Tibial artery (tissue), 4 donors: ENCODE results near the gene CAMSAP1.

Experiments
- DNase-seq, 2 donors: peaks; one replicate each; pipeline ENCODE4 v3.0.0-alpha.2; 2019
- H3K27ac ChIP-seq, 2 donors: fragments of 200-600 bp; sonication (generic) in 1 of 2; 1 replicate in 1 of 2; 2 replicates in 1 of 2; pipeline ENCODE4 v1.5.1; 2018 to 2019; ENCODE audit warnings: mild to moderate bottlenecking in 1 of 2
- H3K27me3 ChIP-seq, 2 donors: fragments of 200-600 bp; sonication (generic) in 1 of 2; one replicate each; pipeline versions ENCODE4 v1.5.1 to v1.6.0; 2016 to 2019
- H3K36me3 ChIP-seq, 3 donors: fragments of 200-600 bp; sonication (generic) in 2 of 3; one replicate each; pipeline ENCODE4 v1.5.1; 2016 to 2019; ENCODE audit warnings: mild to moderate bottlenecking in 2 of 3
- H3K4me1 ChIP-seq, 4 donors: fragments of 200-600 bp; sonication (generic) in 2 of 4; 1 replicate in 3 of 4; 2 replicates in 1 of 4; pipeline ENCODE4 v1.5.1; 2016 to 2019
- H3K4me3 ChIP-seq, 2 donors: fragments of 200-600 bp; sonication (generic) in 1 of 2; 1 replicate in 1 of 2; 2 replicates in 1 of 2; pipeline ENCODE4 v1.5.1; 2018 to 2019; ENCODE audit warnings: mild to moderate bottlenecking in 2 of 2
- H3K9me3 ChIP-seq, 3 donors: fragments of 200-600 bp; sonication (generic) in 1 of 3; one replicate each; pipeline ENCODE4 v1.5.1; 2016 to 2019
- intact Hi-C: fragments of 100-400 bp; cut with DNase I; formaldehyde crosslinking; loops from one replicate; pipeline ENCODE4 v1.15.0; 2023; ENCODE audit warnings: low total_unique reads
- TF ChIP-seq, protein P1 (sequence below), 2 experiments: fragments of 200-600 bp in 1 of 2; fragments of 450-650 bp in 1 of 2; IDR thresholded peaks; one replicate each; pipeline ENCODE4 v1.5.1; 2017 to 2019; ENCODE audit warnings: antibody characterized with exemption in 2 of 2, mild to moderate bottlenecking in 1 of 2, moderate library complexity in 1 of 2

The CAMSAP1 gene

DNA sequence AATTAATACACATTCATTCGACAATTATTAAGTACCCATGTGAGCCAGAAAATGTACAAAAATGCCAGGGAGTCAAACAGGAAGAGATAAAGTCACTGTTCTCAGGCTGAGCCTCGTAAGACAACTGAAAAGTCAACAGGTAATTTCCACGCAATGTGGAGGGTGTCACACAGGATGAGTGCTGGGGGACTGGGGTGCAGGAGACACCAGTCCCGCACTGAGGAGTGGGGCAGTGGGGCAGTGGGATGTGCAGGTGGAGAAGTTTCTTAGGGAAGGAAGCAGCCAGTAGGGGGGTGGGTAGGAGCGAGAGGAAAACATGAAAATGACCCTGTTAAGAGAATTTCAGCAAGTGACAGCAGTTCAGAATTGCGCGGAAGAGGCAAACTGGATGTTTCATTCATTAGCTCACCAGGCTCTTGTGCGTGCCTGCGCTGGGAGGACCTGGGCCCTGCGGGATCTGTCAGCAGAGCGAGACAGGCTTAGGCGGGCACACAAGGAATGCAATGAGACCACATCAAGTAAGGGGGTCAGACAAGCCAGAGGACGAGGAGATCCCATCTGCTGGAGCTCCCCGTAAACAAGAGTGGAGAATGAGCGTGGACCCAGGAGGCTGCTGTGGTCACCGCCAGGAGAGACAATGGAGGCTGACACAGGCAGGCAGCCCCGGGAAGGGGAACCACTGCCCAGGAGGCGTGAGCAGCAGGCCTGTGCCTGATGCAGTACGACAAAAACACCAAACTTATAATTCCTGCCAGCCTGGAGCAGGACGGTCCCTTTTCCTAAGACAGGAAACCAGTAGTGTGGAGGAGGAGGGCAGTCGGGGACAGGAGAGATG, 21.0 kb downstream of the CAMSAP1 start:
- H3K4me1 ChIP-seq = peaks cover 0 to 56% (median 31%) of the 10 kb centered on the region in 4 donors
- no peak overlapping the region for H3K27ac ChIP-seq

DNA sequence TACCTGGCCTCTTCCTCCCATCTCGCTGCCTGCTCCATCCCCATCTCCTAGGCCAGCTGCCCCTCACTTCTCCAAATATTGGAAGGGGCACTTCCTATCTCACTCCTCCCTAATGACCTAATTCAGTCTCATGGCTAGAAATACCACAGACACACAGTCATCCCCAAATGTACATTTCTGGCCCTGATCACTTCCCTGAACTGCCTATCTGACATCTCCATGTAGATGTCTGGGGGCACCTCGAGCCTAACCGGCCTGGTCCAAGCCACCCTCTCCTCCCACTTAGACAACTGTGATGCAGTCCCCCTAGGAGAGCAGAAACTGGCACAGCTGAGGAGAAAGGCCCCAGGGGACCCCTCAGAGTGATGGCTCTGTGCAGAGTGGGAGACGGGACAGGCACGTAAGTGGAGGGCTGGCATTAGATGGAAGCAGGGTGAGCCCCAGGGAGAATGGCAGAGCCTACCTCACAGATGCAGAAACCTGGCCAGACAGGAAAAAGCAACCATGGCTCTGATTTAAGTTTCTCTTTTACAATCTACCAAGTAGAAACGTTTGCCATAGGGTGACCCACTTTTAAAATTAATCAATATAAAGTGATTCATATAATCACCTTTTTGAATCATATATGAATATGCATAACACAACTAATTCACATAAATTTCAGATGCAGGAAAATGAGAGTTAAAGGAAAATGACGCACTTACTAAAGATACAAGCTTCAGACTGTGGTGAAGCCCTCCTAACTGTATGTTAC, 22.1 kb downstream of the CAMSAP1 start:
- DNase-seq = no peak
- intact Hi-C loops = no loop called here
- Histone ChIP-seq H3K9me3 (no peaks in the 10 kb centered on the region), H3K36me3 (peaks cover 0 to 24% (median 11%) of the 10 kb centered on the region in 3 donors), H3K4me3 (no peak overlapping the region), H3K4me1 (peaks cover 0 to 45% (median 28%) of the 10 kb centered on the region in 4 donors), H3K27ac (no peak overlapping the region), H3K27me3 (no peaks in the 10 kb centered on the region)
- TF ChIP-seq, protein P1, sequence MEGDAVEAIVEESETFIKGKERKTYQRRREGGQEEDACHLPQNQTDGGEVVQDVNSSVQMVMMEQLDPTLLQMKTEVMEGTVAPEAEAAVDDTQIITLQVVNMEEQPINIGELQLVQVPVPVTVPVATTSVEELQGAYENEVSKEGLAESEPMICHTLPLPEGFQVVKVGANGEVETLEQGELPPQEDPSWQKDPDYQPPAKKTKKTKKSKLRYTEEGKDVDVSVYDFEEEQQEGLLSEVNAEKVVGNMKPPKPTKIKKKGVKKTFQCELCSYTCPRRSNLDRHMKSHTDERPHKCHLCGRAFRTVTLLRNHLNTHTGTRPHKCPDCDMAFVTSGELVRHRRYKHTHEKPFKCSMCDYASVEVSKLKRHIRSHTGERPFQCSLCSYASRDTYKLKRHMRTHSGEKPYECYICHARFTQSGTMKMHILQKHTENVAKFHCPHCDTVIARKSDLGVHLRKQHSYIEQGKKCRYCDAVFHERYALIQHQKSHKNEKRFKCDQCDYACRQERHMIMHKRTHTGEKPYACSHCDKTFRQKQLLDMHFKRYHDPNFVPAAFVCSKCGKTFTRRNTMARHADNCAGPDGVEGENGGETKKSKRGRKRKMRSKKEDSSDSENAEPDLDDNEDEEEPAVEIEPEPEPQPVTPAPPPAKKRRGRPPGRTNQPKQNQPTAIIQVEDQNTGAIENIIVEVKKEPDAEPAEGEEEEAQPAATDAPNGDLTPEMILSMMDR (IDR thresholded peaks at IDR 0.05) = no peak

More for the DNA sequence above, 21.0 kb downstream of the CAMSAP1 start:
- no peaks in the 10 kb centered on the region for H3K27me3 ChIP-seq
- H3K4me3 ChIP-seq = no peak overlapping the region
- TF ChIP-seq, protein P1 (IDR thresholded peaks at IDR 0.05) = no peak
- intact Hi-C loops = no loop called here
- no peak for DNase-seq
- H3K36me3 ChIP-seq = peaks cover 0 to 14% (median under 1%) of the 10 kb centered on the region in 3 donors
- H3K9me3 ChIP-seq = no peaks in the 10 kb centered on the region

DNA sequence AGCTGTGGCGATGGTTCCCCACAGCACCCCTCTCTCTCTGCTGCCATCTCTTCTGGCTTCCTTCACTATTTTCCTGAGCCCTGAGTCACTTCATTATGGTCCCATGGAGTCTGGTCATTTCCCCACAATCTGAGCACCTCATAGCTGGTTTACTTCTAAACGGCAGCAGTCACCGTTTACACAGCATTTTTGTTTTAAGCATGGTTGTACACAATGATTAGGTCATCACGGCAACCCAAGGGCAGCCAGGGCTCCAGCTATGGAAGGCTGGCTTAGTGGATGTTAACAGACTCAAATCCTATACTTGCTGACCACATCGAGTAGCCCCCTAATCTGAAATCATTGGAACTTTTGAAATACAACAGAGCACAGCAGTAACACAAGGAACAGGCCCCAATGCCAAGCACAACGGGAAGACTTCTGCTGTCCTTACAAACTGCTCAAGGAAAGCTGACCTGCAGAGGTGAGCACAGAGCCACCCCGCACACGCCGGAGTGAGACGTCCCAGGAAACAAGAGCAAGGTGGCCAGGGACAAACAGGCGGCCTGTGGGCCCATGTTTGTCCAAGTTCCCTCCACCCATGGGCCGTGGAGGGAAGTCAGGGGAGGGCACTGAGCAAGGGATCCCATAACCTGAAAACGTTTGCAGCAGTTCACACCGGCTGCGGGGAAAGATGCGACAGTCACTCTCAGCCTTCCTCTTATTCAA, 22.9 kb downstream of the CAMSAP1 start:
- TF ChIP-seq, protein P1 (IDR thresholded peaks at IDR 0.05) = no peak
- Histone ChIP-seq H3K4me1 (peaks cover 0 to 39% (median 25%) of the 10 kb centered on the region in 4 donors), H3K9me3 (no peaks in the 10 kb centered on the region)

DNA sequence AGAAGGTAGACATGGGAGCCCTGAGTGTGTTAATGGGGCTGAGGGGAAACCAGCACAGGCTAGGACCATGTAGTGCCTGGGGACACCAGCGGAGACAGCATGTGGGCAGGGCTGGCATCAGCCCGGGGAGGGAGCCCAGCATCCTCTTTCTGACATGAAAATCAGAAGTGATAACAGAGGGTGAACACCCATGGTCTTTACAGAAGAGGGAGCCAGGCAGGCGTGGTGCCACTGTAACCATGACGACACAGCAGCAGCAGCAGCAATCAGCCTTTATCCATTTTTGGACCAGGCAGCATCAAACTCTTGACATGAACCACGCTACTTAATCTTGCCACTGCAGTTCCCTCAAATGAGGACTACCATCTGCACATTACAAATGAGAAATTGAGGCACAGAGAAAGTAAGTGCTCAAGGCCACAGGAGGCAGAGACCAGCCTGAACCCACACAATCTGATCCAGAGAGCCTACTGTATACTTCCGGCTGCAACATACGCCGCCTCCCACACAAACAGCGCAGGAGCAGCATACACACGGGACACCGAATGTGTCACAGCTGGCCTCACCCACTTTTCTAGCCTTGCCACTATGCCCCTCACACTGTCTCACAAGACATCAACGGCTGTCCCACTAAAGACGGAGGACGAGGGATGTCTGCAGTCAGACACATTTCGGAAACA, 23.8 kb downstream of the CAMSAP1 start:
- peaks cover 0 to 25% (median 13%) of the 10 kb centered on the region in 3 donors for H3K36me3 ChIP-seq
- no peaks in the 10 kb centered on the region for H3K9me3 ChIP-seq
- DNase-seq = no peak
- peaks cover 0 to 43% (median 30%) of the 10 kb centered on the region in 4 donors for H3K4me1 ChIP-seq
- intact Hi-C loops = no loop called here
- H3K27me3 ChIP-seq = no peaks in the 10 kb centered on the region
- TF ChIP-seq, protein P1 (IDR thresholded peaks at IDR 0.05) = no peak
- no peak overlapping the region for H3K4me3 ChIP-seq
- H3K27ac ChIP-seq = no peak overlapping the region

More for the DNA sequence above, 22.9 kb downstream of the CAMSAP1 start:
- no peak for DNase-seq
- intact Hi-C loops = no loop called here
- no peak overlapping the region for H3K27ac ChIP-seq
- no peaks in the 10 kb centered on the region for H3K27me3 ChIP-seq
- peaks cover 0 to 25% (median 13%) of the 10 kb centered on the region in 3 donors for H3K36me3 ChIP-seq
- no peak overlapping the region for H3K4me3 ChIP-seq

DNA sequence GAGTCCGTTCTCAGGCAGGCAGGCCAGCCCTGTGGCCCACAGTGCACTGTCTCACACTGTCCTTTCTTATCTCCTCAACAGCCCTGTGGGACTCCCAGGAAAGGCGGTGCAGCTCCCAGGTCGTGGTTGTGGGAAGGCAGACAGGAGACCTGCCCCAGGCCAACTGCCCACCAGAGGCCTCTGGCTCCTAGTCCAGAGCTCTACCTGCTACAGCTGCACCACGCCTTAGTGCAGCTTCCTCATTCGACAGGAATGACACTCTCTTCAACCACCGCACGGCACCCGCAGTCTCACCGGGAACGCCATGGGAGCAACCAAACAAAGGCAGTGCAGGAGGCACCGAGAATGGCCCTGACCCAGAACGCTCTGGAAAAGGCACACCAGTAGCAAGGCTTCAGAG, 25.3 kb downstream of the CAMSAP1 start:
- Histone ChIP-seq H3K4me3 (no peak overlapping the region), H3K4me1 (peaks cover 0 to 36% (median 23%) of the 10 kb centered on the region in 4 donors), H3K27ac (no peak overlapping the region), H3K27me3 (no peaks in the 10 kb centered on the region), H3K36me3 (peaks cover 0 to 25% (median 13%) of the 10 kb centered on the region in 3 donors), H3K9me3 (no peaks in the 10 kb centered on the region)
- DNase-seq = no peak
- intact Hi-C loops = no loop called here
- TF ChIP-seq, protein P1 (IDR thresholded peaks at IDR 0.05) = no peak
